Measurements from ENCODE around the gene ZNF337. TPM values are rescaled to one million over a fixed set of nuclear protein-coding genes. Genes with fewer than 3 reads are reported as not detected.

Gene ZNF337
- total RNA-seq, 2 donors from 2014 or later = 16.0 to 20.3 TPM

GRCh38 chr20:25739615-25740320 lies 43.1 kb upstream of the ZNF337 start:
- Histone ChIP-seq H3K4me3 (no peak overlapping the region), H3K27ac (no peak overlapping the region), H3K9me3 (no peaks in the 10 kb centered on the region), H3K36me3 (no peaks in the 10 kb centered on the region), H3K27me3 (replicated peaks; ENCODE audit: insufficient read depth) (no peaks in the 10 kb centered on the region), H3K4me1 (replicated peaks) (no peaks in the 10 kb centered on the region)
- WGBS = 77% methylated on average over 3 of the region's 3 CpGs
- TF ChIP-seq CTCF (IDR thresholded peaks at IDR 0.05) (no peak), POLR2AphosphoS5 (IDR thresholded peaks at IDR 0.05) (no peak), POLR2A (IDR thresholded peaks at IDR 0.05) (no peak)
- DNase-seq (ENCODE audit: low spot score) = no peak
- intact Hi-C loops (cut with DNase I) = no loop called here

GRCh38 chr20:25738198-25738597 lies 41.5 kb upstream of the ZNF337 start:
- no peaks in the 10 kb centered on the region for H3K4me1 ChIP-seq (replicated peaks)
- DNase-seq (ENCODE audit: low spot score) = no peak
- 95% methylated on average over 2 of the region's 2 CpGs for whole genome bisulfite sequencing

GRCh38 chr20:25733903-25734302 lies 37.2 kb upstream of the ZNF337 start:
- TF ChIP-seq CTCF (IDR thresholded peaks at IDR 0.05) (no peak), POLR2A (IDR thresholded peaks at IDR 0.05) (no peak), POLR2AphosphoS5 (IDR thresholded peaks at IDR 0.05) (no peak)
- Histone ChIP-seq H3K27ac (no peak overlapping the region), H3K4me1 (replicated peaks) (no peaks in the 10 kb centered on the region), H3K4me3 (no peak overlapping the region), H3K27me3 (replicated peaks; ENCODE audit: insufficient read depth) (no peaks in the 10 kb centered on the region), H3K9me3 (no peaks in the 10 kb centered on the region), H3K36me3 (no peaks in the 10 kb centered on the region)
- intact Hi-C loops (cut with DNase I) = no loop called here
- DNase-seq (ENCODE audit: low spot score) = no peak

More at GRCh38 chr20:25738198-25738597, 41.5 kb upstream of the ZNF337 start:
- Histone ChIP-seq H3K36me3 (no peaks in the 10 kb centered on the region), H3K27me3 (replicated peaks; ENCODE audit: insufficient read depth) (no peaks in the 10 kb centered on the region), H3K27ac (no peak overlapping the region), H3K9me3 (no peaks in the 10 kb centered on the region), H3K4me3 (no peak overlapping the region)
- intact Hi-C loops (cut with DNase I) = no loop called here
- TF ChIP-seq POLR2A (IDR thresholded peaks at IDR 0.05) (no peak), POLR2AphosphoS5 (IDR thresholded peaks at IDR 0.05) (no peak), CTCF (IDR thresholded peaks at IDR 0.05) (no peak)

- no peaks in the 10 kb centered on the region for H3K4me1 ChIP-seq (replicated peaks)
- intact Hi-C loops (cut with DNase I) = no loop called here
- H3K36me3 ChIP-seq = no peaks in the 10 kb centered on the region
- H3K27ac ChIP-seq = no peak overlapping the region
- DNase-seq (ENCODE audit: low spot score) = no peak
- no peaks in the 10 kb centered on the region for H3K9me3 ChIP-seq
- TF ChIP-seq CTCF (IDR thresholded peaks at IDR 0.05) = no peak
- no peak for TF ChIP-seq POLR2AphosphoS5 (IDR thresholded peaks at IDR 0.05)
- no peak for TF ChIP-seq POLR2A (IDR thresholded peaks at IDR 0.05)
- no peak overlapping the region for H3K4me3 ChIP-seq
- no peaks in the 10 kb centered on the region for H3K27me3 ChIP-seq (replicated peaks; ENCODE audit: insufficient read depth)
- 74% methylated on average over 1 of the region's 1 CpG for WGBS
Measured at GRCh38 chr20:25730862-25731261, 34.2 kb upstream of the ZNF337 start.

GRCh38 chr20:25726357-25726756 lies 29.7 kb upstream of the ZNF337 start:
- H3K36me3 ChIP-seq = no peaks in the 10 kb centered on the region
- 97% methylated on average over 1 of the region's 1 CpG for WGBS
- H3K4me3 ChIP-seq = no peak overlapping the region
- intact Hi-C loops (cut with DNase I) = no loop called here
- TF ChIP-seq POLR2AphosphoS5 (IDR thresholded peaks at IDR 0.05) = no peak
- no peak for TF ChIP-seq POLR2A (IDR thresholded peaks at IDR 0.05)
- TF ChIP-seq CTCF (IDR thresholded peaks at IDR 0.05) = no peak
- no peak for DNase-seq (ENCODE audit: low spot score)
- H3K27ac ChIP-seq = no peak overlapping the region
- no peaks in the 10 kb centered on the region for H3K4me1 ChIP-seq (replicated peaks)
- no peaks in the 10 kb centered on the region for H3K27me3 ChIP-seq (replicated peaks; ENCODE audit: insufficient read depth)
- H3K9me3 ChIP-seq = no peaks in the 10 kb centered on the region
